Epidermal melanocyte (primary cell): ENCODE results near the gene IDNK.
"Not testable (repeated sequence)": the region's sequence is repeated elsewhere in the genome, so short reads cannot be mapped to it uniquely, and the experiment has no call there.

Experiments
- DNase-seq: peaks from one replicate; pipeline ENCODE4 v3.0.0; 2011; ENCODE audit warnings: low spot score; ENCODE audit not compliant: insufficient read length

Gene IDNK

GRCh38 chr9:83622939-83623678 is at the start of gene IDNK:
TSS of gene IDNK (plus strand) at chr9:83623143. CDS start at chr9:83623172, 29 bp downstream.
- DNase-seq: no peak

DNA sequence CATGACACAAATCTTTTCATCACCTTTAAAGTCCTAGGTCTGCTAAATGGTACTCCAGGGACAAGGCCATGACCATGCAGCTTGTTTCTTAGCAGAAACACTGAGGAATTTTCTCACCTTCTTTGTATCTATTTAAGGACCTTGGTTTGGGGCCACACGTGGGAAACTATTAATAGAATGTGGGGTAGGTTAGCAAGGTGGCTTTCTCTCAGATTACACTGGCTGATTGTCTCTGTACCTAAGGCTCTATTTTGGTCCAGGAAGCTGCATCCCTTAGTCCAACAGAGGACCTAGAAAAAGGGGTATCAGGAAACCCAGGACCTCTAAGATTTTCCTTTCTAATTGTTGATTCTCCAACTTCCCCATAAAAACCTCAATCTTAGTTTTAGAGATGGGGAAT is 48.5 kb upstream of the IDNK start:
- DNase-seq: no peak

DNA sequence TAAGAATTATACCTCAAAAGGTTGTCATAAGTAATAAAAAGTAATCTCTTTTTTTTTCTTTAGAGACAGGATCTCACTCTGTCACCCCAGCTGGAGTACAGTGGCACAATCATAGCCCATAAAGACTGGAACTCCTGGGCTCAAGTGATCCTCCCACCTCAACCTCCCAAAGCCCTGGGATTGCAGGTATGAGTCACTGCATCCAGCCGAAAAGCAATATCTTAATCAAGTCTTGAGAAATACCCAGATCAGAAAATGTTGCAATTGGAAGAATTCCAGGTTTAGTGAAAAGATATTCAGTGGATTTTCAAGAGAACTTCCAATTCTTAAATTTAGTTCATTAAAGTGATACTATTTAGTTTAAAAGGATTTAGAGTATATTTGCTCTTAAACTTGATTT is 40.9 kb upstream of the IDNK start:
- no peak for DNase-seq

DNA sequence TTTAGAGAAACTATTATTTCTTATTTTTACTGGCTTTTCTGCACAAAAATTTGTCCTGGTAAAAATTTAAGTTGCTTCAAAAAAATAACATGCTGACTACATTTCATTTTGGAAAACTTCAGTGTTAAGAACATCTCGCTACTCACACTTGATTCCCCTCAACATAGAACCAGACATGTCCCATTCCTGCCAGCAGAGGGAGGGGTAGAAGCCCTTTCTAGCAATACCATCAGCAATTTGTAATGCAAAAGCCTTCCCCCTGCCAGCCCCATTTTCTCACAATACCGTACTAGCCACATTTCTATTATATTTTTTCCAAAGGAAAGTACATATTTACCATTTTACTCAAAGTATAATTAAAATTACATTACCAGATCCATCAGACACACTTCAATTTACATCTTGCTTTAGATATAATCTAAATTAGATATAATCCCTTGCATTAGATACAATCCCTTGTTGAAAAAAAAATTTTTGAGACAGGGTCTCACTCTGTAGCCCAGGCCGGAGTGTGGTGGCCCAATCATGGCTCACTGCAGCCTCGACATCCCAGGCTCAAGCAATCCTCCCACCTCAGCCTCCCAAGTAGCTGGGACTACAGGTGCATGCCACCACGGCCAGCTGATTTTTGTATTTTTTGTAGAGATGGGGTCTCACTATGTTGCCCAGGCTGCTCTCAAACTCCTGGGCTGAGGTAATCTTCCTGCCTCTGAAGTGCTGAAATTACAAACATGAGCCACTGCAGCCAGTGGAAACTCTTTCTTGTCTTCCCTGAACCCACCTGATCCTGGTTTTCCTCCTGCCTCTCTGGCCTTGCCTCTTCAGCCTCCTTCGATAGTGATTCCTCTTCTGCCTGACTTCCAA is 39.6 kb upstream of the IDNK start:
- peak; percentile 36 for DNase-seq

DNA sequence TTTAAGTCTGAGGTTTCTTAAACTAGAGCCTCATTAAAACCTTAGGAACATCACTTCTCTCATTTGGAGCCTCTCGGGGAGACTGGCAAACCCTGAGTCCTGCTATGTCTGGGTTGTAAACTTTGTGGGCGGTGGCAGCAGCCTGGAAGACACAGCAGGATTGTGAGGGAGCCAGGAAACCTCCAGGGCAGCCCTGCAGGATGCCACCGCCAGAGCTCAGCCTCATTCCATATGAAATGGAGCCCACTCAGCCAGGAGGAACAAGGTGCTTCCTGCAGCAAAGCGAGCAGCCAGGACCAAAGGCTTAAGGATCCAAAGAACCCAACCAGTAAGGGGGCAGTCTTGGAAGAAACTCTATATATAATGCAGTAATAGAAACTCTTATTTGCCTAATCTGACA is 37.9 kb upstream of the IDNK start:
- DNase-seq: no peak

DNA sequence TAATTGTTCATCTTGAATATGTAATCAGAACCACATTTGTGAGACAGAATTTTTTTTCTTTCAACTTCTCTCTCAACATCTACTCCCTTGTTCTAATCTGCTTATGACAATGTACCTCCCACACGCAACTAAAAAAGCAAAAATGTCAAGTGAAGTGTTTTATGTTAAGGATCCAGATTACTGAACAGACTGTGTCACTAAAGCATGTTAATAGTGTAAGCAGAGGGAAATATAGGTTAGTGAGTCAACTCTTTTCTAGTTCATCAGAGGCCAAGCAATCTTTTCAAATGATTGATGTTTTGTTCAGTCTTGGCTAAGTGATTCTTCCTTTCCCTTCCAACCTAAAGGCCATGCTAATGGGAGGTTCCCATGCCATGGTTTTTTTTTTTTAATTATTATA is 34.7 kb upstream of the IDNK start:
- no peak for DNase-seq

GRCh38 chr9:83596899-83597504 is 25.9 kb upstream of the IDNK start:
- no peak for DNase-seq

GRCh38 chr9:83598487-83598886 is 24.5 kb upstream of the IDNK start:
- DNase-seq: peak; percentile 20

DNA sequence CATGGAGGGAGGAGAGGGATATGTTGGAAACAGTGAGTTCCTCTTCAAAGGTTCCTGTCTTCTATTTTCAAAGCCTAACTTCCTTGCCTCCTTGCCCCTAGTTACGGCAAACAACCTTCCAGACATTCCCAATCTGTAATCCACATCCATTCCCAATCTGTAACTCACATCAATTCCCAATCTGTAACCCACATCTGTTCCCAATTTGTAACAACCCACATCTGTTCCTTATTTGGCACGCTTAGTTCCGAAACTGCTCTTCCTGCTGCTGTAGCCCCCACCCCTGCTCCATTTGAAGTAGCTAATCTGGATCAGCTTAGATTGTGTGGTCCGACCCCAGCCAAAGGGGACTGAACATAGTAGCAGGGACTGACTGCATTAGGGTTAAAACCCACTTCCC is 23.9 kb upstream of the IDNK start:
- DNase-seq: no peak

GRCh38 chr9:83601463-83601862 is 21.5 kb upstream of the IDNK start:
- no peak for DNase-seq

DNA sequence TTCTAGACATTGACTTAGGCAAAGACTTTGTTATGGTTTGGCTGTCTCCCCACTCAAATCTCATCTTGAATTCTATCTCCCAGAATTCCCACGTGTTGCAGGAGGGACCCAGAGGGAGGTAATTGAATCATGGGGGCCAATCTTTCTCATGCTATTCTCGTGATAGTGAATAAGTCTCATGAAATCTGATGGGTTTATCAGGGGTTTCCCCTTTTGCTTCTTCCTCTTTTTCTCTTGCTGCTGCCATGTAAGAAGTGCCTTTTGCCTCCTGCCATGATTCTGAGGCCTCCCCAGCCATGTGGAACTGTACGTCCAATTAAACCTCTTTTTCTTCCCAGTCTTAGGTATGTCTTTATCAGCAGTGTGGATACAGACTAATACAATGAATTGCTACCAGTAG is 15.3 kb upstream of the IDNK start:
- not testable (repeated sequence) for DNase-seq

- not testable (repeated sequence) for DNase-seq
Measured at GRCh38 chr9:83613298-83613697, 9.6 kb upstream of the IDNK start.

DNA sequence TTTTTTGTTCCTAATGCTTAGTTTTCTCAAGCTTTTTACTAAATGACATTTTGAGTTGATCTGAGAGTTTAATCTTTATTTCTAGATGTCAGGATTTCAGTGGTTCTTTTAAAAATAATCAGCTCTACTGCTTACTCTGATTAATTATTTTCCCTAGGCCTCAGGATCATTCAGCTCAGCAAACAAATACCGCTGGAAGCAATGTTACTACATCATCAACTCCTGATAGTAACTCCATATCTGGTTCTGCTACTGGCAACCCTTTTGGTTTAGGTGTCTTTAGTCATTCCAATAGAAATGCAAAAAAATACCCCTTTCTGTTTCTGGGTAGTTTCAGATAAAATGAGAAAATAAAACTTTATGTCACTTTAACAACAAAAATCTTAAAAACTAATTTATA is 5.6 kb upstream of the IDNK start:
- no peak for DNase-seq

GRCh38 chr9:83620841-83621636 is 1.9 kb upstream of the IDNK start:
- peak; percentile 49 for DNase-seq

DNA sequence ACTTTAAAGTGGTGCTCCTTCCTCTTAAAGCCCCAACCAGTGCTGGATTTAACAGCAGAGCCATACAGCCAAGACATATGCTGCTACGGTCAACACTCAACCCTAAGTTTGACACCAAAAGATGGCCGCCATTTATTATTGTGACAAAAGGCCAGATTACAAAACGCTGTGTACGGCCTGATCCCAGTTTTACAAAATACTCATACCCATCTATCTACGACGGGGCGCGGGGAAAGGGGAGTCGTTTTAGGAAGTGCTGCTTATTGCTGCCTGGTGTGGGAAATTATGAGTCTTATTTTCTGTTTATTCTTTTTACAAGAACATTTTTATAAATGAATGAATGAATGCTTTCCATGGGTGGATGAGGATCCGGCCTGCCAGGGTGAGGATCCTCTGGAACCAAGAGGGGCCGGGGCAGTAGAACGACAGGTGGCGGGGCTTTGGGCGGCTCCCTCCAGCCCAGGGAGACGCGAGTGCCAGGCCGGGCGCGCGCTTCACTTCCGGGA is 457 bp upstream of the IDNK start:
- DNase-seq: no peak

- DNase-seq: no peak
Measured at GRCh38 chr9:83623679-83624076, 735 bp downstream of the IDNK start.

DNA sequence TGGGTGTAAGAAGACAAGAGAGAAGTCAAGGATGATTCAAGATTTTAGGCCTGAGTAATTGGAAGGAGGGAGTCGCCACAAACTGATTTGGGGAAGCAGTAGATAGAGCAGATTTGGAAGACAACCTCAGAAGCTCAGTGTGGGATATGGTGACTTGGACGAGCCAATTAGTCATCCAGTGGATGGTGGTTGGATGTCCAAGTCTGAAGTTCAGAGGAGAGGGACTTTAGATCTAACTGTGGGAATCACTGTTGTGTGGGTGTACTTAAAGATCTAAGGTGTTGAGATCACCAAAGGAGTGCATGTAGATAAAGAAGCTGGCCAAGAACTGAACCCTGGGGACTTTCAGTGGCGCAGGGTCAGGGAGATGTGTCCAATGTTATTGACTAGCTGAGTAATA is 2.2 kb downstream of the IDNK start:
- DNase-seq: no peak

DNA sequence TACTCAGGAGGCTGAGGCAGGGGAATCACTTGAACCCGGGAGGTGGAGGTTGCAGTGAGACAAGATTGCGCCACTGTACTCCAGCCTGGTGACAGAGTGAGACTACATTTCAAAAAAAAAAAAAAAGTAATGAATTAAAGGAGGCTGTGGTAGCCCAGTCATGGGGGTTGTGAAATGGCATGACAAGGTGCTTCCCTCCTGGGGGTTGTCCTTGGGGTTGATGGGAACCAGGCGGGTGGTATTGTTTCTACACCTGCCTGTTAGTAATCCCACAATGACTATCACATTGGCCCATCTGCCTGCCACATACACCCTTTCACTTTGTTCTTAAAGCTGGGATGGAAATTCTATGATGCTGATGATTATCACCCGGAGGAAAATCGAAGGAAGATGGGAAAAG is 5.6 kb downstream of the IDNK start:
- no peak for DNase-seq

- DNase-seq: no peak
Measured at GRCh38 chr9:83629433-83630104, 6.6 kb downstream of the IDNK start.

DNA sequence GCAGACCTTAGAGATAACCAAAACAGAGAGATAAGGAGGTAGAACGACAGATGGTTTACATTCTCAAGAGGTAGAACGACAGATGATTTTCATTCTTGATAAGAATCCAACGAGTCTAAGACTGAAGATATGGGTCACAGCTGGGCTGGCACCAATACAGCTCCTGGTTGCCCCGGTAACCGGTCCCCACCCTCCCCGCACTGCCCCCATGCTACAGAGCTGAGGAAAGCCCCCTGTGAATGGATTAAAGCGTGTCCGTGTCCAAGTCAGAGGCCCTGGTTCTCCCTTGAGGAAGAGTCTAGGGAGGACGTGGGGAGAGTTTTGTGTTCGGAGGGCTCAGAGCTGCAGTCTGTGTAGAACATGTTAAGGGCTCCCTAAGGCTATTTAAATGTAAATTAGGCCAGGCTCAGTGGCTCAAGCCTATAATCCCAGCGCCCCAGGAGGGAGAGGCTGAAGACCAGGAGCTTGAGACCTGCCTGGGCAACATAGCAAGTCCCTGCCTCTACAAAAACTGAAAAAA is 8.1 kb downstream of the IDNK start:
- no peak for DNase-seq

GRCh38 chr9:83633255-83633654 is 10.3 kb downstream of the IDNK start:
- DNase-seq: no peak
